Fibroblast of lung (primary cell): ENCODE data around the gene ACBD6. TPM values are rescaled to one million over a fixed set of nuclear protein-coding genes. Genes with fewer than 3 reads are reported as not detected.
A peak's percentile ranks its signal among the peaks of the same experiment; 100 is the strongest.
"Not testable (repeated sequence)": the region's sequence is repeated elsewhere in the genome, so short reads cannot be mapped to it uniquely, and the experiment has no call there.

ENCODE experiments used
- DNase-seq, 2 donors: peaks; one replicate each; pipeline versions ENCODE4 v3.0.0 to v3.0.0-alpha.2; 2010; ENCODE audit warnings: low read depth in 2 of 2
- H2AFZ ChIP-seq: 2 replicates; pipeline ENCODE4 v1.5.1; 2012; ENCODE audit warnings: low read length, control low read depth, inconsistent platforms
- H3K27ac ChIP-seq: 2 replicates; pipeline ENCODE4 v1.5.1; 2011; ENCODE audit warnings: low read length, control low read depth; ENCODE audit not compliant: insufficient read depth
- H3K27me3 ChIP-seq: 2 replicates; pipeline ENCODE4 v1.5.1; 2011; ENCODE audit warnings: mild to moderate bottlenecking, low read length; ENCODE audit not compliant: control insufficient read depth, insufficient read depth
- H3K36me3 ChIP-seq: 2 replicates; pipeline ENCODE4 v1.5.1; 2011; ENCODE audit warnings: low read length; ENCODE audit not compliant: control insufficient read depth, insufficient read depth
- H3K4me1 ChIP-seq: 2 replicates; pipeline ENCODE4 v1.5.1; 2011; ENCODE audit warnings: low read length; ENCODE audit not compliant: control insufficient read depth, insufficient read depth; ENCODE audit errors: extremely low read depth
- H3K4me2 ChIP-seq: 2 replicates; pipeline ENCODE4 v1.5.1; 2011; ENCODE audit warnings: low read length, control low read depth; ENCODE audit not compliant: insufficient read depth; ENCODE audit errors: extremely low read depth
- H3K4me3 ChIP-seq, 4 experiments: fragments of 200-600 bp in 1 of 4; sonication (generic) in 1 of 4; replicated peaks in 1 of 4; 2 replicates each; pipeline ENCODE4 v1.5.1; 2011 to 2016; ENCODE audit warnings: low read length in 4 of 4, low read depth in 3 of 4, mild to moderate bottlenecking in 3 of 4, control low read depth in 2 of 4, inconsistent platforms in 1 of 4, mixed read lengths in 1 of 4; ENCODE audit not compliant: insufficient read depth in 1 of 4; ENCODE audit errors: control extremely low read depth in 1 of 4
- H3K79me2 ChIP-seq: 2 replicates; pipeline ENCODE4 v1.5.1; 2012; ENCODE audit warnings: mild to moderate bottlenecking, low read length, inconsistent platforms; ENCODE audit not compliant: control insufficient read depth, insufficient read depth
- H3K9ac ChIP-seq: 2 replicates; pipeline ENCODE4 v1.5.1; 2011; ENCODE audit warnings: mild to moderate bottlenecking, low read length, control low read depth; ENCODE audit not compliant: insufficient read depth
- H3K9me3 ChIP-seq: 2 replicates; pipeline ENCODE4 v1.5.1; 2012; ENCODE audit warnings: low read depth, low read length; ENCODE audit not compliant: control insufficient read depth, insufficient read depth
- H4K20me1 ChIP-seq: 2 replicates; pipeline ENCODE4 v1.5.1; 2011; ENCODE audit warnings: low read length; ENCODE audit not compliant: control insufficient read depth, insufficient read depth; ENCODE audit errors: extremely low read depth
- EZH2 ChIP-seq: IDR thresholded peaks from 2 replicates; pipeline ENCODE4 v1.5.1; 2012; ENCODE audit warnings: low read length, control low read depth, mild to moderate bottlenecking; ENCODE audit errors: missing control alignments
- polyA minus RNA-seq: library from RNA; depleted of rRNA, polyadenylated mRNA; stranded (reverse); fragments of >200 nt; gene quantifications from 2 replicates; pipeline ENCODE4 v1.2.3, GENCODE V29; 2011; ENCODE audit warnings: low replicate concordance
- polyA plus RNA-seq, 2 donors: library from polyadenylated mRNA; depleted of rRNA in 1 of 2; stranded (reverse) in 1 of 2; unstranded in 1 of 2; fragments of >200 nt; gene quantifications; 2 replicates each; pipeline ENCODE4 v1.2.1, GENCODE V29; 2011 to 2012; ENCODE audit warnings: missing spikeins in 1 of 2
- total RNA-seq: library from RNA; depleted of rRNA; stranded (reverse); fragments of >200 nt; gene quantifications from 2 replicates; pipeline ENCODE4 v1.2.1, GENCODE V29; 2014
- TF ChIP-seq, protein P1 (sequence below), 2 donors: IDR thresholded peaks in 1 of 2; conservative IDR thresholded peaks in 1 of 2; 1 replicate in 1 of 2; 2 replicates in 1 of 2; pipeline ENCODE4 v1.5.1; 2011 to 2012; ENCODE audit warnings: low read length in 2 of 2, control low read depth in 1 of 2, inconsistent platforms in 1 of 2, low read depth in 1 of 2, mild to moderate bottlenecking in 1 of 2

ACBD6 gene, protein sequence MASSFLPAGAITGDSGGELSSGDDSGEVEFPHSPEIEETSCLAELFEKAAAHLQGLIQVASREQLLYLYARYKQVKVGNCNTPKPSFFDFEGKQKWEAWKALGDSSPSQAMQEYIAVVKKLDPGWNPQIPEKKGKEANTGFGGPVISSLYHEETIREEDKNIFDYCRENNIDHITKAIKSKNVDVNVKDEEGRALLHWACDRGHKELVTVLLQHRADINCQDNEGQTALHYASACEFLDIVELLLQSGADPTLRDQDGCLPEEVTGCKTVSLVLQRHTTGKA
- total RNA-seq (63.4 and 72.4 TPM in 2 replicates), polyA plus RNA-seq (66.2 and 78.7 TPM in 2 replicates), polyA minus RNA-seq (73.2 and 83.1 TPM in 2 replicates)
- polyA plus RNA-seq (2012) = 72.4 and 84.3 TPM in 2 replicates

DNA sequence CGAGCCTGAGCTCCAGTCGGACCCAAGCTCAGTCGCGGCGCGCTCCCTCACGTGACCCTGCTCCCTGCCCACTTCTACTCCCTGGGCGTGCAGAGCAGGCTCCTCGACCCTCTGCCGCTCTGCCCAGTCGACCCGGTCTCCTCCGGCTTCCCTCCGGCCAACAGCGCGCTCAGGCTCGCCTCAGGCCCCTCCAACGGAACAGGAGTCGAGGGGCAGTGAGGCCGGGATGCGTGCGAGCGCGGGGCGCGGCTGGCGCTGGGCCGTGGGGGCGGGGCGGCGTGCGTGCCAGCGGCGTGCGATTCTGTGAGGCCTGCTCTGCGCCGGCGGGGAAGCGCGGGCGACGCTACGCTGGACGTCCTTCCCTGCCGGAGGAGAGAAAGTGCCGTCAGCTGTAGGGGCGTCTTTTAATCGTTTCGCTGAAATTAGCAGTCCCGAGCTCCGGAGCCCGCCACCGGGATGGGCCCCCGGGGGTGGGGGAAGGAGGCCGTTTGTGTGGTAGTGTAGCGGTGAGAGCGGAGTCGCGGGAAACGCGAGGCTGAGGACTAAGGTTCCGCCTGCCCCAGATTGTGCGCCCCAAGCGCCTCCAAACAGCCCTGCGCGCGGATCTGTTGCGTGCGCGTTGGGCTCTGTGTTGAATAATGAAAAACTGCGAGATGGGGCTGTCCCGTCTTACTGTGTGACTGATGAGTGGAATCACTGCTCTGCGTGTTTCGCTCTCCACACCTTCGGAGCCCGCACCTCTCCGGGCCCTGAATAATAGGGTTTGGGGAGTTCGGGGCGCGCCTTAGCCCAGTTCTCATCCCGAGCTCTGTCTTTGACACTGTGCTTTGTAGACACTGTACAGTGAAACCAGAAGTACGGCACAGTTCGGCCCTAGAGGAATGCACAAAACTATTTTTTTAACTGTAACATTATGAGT lies at the start of gene ACBD6:
ACBD6 (minus strand) TSS at position 217 of the 919 bp plus-strand sequence. CDS start 311 bp downstream, outside the sequence.
- Histone ChIP-seq H3K36me3 (no peaks in the 10 kb centered on the region), H3K27me3 (no peaks in the 10 kb centered on the region), H3K9me3 (no peaks in the 10 kb centered on the region), H3K4me1 (peaks cover 12% of the 10 kb centered on the region), H3K4me3 (peak within 1 kb of the TSS; percentile 62 to 96 (median 92)), H3K27ac (peak within 1 kb of the TSS; percentile 94), H4K20me1 (no peaks in the 10 kb centered on the region), H2AFZ (peak within 1 kb of the TSS; percentile 91), H3K9ac (peak within 1 kb of the TSS; percentile 89), H3K4me2 (peak within 1 kb of the TSS; percentile 97), H3K79me2 (peaks cover 35% of the 10 kb centered on the region)
- no peak for TF ChIP-seq EZH2
- TF ChIP-seq, protein P1, sequence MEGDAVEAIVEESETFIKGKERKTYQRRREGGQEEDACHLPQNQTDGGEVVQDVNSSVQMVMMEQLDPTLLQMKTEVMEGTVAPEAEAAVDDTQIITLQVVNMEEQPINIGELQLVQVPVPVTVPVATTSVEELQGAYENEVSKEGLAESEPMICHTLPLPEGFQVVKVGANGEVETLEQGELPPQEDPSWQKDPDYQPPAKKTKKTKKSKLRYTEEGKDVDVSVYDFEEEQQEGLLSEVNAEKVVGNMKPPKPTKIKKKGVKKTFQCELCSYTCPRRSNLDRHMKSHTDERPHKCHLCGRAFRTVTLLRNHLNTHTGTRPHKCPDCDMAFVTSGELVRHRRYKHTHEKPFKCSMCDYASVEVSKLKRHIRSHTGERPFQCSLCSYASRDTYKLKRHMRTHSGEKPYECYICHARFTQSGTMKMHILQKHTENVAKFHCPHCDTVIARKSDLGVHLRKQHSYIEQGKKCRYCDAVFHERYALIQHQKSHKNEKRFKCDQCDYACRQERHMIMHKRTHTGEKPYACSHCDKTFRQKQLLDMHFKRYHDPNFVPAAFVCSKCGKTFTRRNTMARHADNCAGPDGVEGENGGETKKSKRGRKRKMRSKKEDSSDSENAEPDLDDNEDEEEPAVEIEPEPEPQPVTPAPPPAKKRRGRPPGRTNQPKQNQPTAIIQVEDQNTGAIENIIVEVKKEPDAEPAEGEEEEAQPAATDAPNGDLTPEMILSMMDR (conservative IDR thresholded peaks at IDR 0.05 in 1 of 2, IDR thresholded peaks at IDR 0.05 in 1 of 2; ENCODE audit: low read depth in 1 of 2, low read length in 2 of 2) = peak in 1 of 2 donors; percentile 22
- peak; percentile 84 to 89 for DNase-seq

GRCh38 chr1:180551997-180552396 lies 49.6 kb upstream of the ACBD6 start:
- H3K4me2 ChIP-seq = no peak overlapping the region
- H3K9ac ChIP-seq = no peak overlapping the region
- no peaks in the 10 kb centered on the region for H3K9me3 ChIP-seq
- no peaks in the 10 kb centered on the region for H3K79me2 ChIP-seq
- H3K27ac ChIP-seq = no peak overlapping the region
- TF ChIP-seq, protein P1 (conservative IDR thresholded peaks at IDR 0.05 in 1 of 2, IDR thresholded peaks at IDR 0.05 in 1 of 2; ENCODE audit: low read depth in 1 of 2, low read length in 2 of 2) = no peak
- no peak for TF ChIP-seq EZH2
- H3K27me3 ChIP-seq = no peaks in the 10 kb centered on the region
- H3K4me3 ChIP-seq = no peak overlapping the region
- H4K20me1 ChIP-seq = no peaks in the 10 kb centered on the region
- H2AFZ ChIP-seq = no peak overlapping the region
- no peaks in the 10 kb centered on the region for H3K4me1 ChIP-seq
- no peak for DNase-seq
- no peaks in the 10 kb centered on the region for H3K36me3 ChIP-seq

DNA sequence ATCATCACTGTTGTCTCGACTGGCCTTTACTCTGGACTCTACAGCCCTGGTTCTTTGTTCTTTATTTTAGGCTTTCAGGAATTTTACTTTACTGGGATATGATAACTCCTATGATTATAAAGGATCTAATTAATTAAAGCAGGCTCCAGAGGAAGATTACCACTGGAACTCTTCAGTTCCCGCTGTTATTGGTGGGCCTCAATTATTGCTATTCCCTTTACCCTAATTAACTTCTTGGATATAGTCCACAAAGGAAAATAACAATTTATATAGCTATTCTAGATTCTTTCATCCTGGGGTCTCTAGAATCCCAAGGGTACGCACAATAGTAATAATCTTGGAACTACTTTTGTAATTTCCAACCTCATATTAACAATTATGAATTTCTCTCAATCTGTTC lies 47.9 kb upstream of the ACBD6 start:
- no peak overlapping the region for H3K9ac ChIP-seq

GRCh38 chr1:180549770-180550169 lies 47.4 kb upstream of the ACBD6 start:
- not testable (repeated sequence) for H3K9me3 ChIP-seq, H4K20me1 ChIP-seq, H3K4me3 ChIP-seq, H3K27me3 ChIP-seq, H3K79me2 ChIP-seq, DNase-seq, H3K9ac ChIP-seq, H3K27ac ChIP-seq, H3K36me3 ChIP-seq, H3K4me2 ChIP-seq, H2AFZ ChIP-seq, H3K4me1 ChIP-seq

More for the DNA sequence above, 47.9 kb upstream of the ACBD6 start:
- Histone ChIP-seq H4K20me1 (no peaks in the 10 kb centered on the region), H3K9me3 (no peaks in the 10 kb centered on the region), H3K4me2 (no peak overlapping the region), H3K36me3 (no peaks in the 10 kb centered on the region), H3K4me3 (no peak overlapping the region), H3K79me2 (no peaks in the 10 kb centered on the region), H3K27me3 (no peaks in the 10 kb centered on the region), H3K27ac (no peak overlapping the region), H3K4me1 (no peaks in the 10 kb centered on the region), H2AFZ (no peak overlapping the region)
- no peak for TF ChIP-seq EZH2
- TF ChIP-seq, protein P1 (conservative IDR thresholded peaks at IDR 0.05 in 1 of 2, IDR thresholded peaks at IDR 0.05 in 1 of 2; ENCODE audit: low read depth in 1 of 2, low read length in 2 of 2) = no peak
- DNase-seq = no peak
